Measurements from ENCODE around the gene DDX17. TPM values are rescaled to one million over a fixed set of nuclear protein-coding genes. Genes with fewer than 3 reads are reported as not detected.

DDX17 gene
- total and polyA plus RNA-seq, 2 of the 8 experiments (the other 6 are each of a cell fraction or from before 2014, with no cell fraction given), result 437 to 441 TPM

DNA sequence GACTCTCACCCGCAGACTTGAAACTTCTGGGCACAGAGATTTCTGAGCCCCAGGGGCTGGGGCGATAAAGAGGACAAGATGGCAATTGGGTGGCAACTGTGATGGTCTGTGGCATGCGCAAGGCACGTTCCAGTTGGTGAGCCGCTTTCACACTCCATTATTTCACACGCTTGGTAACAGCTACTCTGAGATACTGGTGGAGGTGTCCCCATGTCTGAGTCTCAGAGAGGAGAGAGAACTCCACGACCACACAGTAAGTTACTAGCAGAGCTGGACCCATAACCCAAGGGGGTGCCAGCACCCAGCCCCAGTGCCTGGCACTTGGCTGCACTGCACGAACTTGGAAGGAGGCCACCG is 45.1 kb downstream of the DDX17 start (continued):
- TF ChIP-seq, protein P1, sequence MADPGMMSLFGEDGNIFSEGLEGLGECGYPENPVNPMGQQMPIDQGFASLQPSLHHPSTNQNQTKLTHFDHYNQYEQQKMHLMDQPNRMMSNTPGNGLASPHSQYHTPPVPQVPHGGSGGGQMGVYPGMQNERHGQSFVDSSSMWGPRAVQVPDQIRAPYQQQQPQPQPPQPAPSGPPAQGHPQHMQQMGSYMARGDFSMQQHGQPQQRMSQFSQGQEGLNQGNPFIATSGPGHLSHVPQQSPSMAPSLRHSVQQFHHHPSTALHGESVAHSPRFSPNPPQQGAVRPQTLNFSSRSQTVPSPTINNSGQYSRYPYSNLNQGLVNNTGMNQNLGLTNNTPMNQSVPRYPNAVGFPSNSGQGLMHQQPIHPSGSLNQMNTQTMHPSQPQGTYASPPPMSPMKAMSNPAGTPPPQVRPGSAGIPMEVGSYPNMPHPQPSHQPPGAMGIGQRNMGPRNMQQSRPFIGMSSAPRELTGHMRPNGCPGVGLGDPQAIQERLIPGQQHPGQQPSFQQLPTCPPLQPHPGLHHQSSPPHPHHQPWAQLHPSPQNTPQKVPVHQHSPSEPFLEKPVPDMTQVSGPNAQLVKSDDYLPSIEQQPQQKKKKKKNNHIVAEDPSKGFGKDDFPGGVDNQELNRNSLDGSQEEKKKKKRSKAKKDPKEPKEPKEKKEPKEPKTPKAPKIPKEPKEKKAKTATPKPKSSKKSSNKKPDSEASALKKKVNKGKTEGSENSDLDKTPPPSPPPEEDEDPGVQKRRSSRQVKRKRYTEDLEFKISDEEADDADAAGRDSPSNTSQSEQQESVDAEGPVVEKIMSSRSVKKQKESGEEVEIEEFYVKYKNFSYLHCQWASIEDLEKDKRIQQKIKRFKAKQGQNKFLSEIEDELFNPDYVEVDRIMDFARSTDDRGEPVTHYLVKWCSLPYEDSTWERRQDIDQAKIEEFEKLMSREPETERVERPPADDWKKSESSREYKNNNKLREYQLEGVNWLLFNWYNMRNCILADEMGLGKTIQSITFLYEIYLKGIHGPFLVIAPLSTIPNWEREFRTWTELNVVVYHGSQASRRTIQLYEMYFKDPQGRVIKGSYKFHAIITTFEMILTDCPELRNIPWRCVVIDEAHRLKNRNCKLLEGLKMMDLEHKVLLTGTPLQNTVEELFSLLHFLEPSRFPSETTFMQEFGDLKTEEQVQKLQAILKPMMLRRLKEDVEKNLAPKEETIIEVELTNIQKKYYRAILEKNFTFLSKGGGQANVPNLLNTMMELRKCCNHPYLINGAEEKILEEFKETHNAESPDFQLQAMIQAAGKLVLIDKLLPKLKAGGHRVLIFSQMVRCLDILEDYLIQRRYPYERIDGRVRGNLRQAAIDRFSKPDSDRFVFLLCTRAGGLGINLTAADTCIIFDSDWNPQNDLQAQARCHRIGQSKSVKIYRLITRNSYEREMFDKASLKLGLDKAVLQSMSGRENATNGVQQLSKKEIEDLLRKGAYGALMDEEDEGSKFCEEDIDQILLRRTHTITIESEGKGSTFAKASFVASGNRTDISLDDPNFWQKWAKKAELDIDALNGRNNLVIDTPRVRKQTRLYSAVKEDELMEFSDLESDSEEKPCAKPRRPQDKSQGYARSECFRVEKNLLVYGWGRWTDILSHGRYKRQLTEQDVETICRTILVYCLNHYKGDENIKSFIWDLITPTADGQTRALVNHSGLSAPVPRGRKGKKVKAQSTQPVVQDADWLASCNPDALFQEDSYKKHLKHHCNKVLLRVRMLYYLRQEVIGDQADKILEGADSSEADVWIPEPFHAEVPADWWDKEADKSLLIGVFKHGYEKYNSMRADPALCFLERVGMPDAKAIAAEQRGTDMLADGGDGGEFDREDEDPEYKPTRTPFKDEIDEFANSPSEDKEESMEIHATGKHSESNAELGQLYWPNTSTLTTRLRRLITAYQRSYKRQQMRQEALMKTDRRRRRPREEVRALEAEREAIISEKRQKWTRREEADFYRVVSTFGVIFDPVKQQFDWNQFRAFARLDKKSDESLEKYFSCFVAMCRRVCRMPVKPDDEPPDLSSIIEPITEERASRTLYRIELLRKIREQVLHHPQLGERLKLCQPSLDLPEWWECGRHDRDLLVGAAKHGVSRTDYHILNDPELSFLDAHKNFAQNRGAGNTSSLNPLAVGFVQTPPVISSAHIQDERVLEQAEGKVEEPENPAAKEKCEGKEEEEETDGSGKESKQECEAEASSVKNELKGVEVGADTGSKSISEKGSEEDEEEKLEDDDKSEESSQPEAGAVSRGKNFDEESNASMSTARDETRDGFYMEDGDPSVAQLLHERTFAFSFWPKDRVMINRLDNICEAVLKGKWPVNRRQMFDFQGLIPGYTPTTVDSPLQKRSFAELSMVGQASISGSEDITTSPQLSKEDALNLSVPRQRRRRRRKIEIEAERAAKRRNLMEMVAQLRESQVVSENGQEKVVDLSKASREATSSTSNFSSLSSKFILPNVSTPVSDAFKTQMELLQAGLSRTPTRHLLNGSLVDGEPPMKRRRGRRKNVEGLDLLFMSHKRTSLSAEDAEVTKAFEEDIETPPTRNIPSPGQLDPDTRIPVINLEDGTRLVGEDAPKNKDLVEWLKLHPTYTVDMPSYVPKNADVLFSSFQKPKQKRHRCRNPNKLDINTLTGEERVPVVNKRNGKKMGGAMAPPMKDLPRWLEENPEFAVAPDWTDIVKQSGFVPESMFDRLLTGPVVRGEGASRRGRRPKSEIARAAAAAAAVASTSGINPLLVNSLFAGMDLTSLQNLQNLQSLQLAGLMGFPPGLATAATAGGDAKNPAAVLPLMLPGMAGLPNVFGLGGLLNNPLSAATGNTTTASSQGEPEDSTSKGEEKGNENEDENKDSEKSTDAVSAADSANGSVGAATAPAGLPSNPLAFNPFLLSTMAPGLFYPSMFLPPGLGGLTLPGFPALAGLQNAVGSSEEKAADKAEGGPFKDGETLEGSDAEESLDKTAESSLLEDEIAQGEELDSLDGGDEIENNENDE (IDR thresholded peaks at IDR 0.05; ENCODE audit: insufficient replicate concordance, low read length), result no peak
- TF ChIP-seq EGR1 (IDR thresholded peaks at IDR 0.05; ENCODE audit: borderline replicate concordance, low read depth, low read length), result no peak
- TF ChIP-seq HDAC6 (IDR thresholded peaks at IDR 0.05; ENCODE audit: low read depth, low read length), result no peak
- TF ChIP-seq MAX (IDR thresholded peaks at IDR 0.05), result no peak
